ENCODE data around the gene CDC42SE1.

GRCh38 chr1:151104630-151105029 is 45.2 kb upstream of the CDC42SE1 start:
- TF ChIP-seq, protein P1, sequence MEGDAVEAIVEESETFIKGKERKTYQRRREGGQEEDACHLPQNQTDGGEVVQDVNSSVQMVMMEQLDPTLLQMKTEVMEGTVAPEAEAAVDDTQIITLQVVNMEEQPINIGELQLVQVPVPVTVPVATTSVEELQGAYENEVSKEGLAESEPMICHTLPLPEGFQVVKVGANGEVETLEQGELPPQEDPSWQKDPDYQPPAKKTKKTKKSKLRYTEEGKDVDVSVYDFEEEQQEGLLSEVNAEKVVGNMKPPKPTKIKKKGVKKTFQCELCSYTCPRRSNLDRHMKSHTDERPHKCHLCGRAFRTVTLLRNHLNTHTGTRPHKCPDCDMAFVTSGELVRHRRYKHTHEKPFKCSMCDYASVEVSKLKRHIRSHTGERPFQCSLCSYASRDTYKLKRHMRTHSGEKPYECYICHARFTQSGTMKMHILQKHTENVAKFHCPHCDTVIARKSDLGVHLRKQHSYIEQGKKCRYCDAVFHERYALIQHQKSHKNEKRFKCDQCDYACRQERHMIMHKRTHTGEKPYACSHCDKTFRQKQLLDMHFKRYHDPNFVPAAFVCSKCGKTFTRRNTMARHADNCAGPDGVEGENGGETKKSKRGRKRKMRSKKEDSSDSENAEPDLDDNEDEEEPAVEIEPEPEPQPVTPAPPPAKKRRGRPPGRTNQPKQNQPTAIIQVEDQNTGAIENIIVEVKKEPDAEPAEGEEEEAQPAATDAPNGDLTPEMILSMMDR (IDR thresholded peaks at IDR 0.05) = no peak
- TF ChIP-seq POLR2A (IDR thresholded peaks at IDR 0.05) = no peak
- no peak for TF ChIP-seq POLR2AphosphoS5 (IDR thresholded peaks at IDR 0.05)
